HepG2 (cell line): ENCODE data around the gene DDX24. TPM values are rescaled to one million over a fixed set of nuclear protein-coding genes. Genes with fewer than 3 reads are reported as not detected.
A peak's percentile ranks its signal among the peaks of the same experiment; 100 is the strongest.

ENCODE experiments used
- ATAC-seq: fragments of 200-7000 bp; cut with Tn5 transposase; 3 replicates; pipeline ENCODE4 v1.9.1; 2020; ENCODE audit warnings: mild to moderate bottlenecking, moderate library complexity
- BruUV-seq: library from RNA; stranded (reverse); fragments of 400-500 nt; replicated peaks from 2 replicates; lab custom pipeline; 2021; lab: Mats Ljungman, UMichigan
- CTCF ChIA-PET: fragments of 300-600 bp; formaldehyde crosslinking; extraction: SDS; loops from one replicate; lab custom pipeline; 2021; ENCODE audit warnings: low total read pairs, inconsistent platforms, low intra/inter-chr PET ratio; lab: Yijun Ruan, JAX
- POLR2A ChIA-PET: fragments of 350-600 bp; sonication (Branson Sonifier 250); formaldehyde crosslinking; loops from one replicate; lab custom pipeline; 2020; ENCODE audit warnings: antibody characterized with exemption, inconsistent platforms; lab: Yijun Ruan, JAX
- DNase-seq: peaks from one replicate; pipeline ENCODE4 v3.0.0-alpha.2; 2015; ENCODE audit warnings: low spot score
- FAIRE-seq: peaks from 3 replicates; lab custom pipeline; 2011; peaks lifted over from hg19 to GRCh38; lab: Jason Lieb, UNC
- H2AFZ ChIP-seq: one replicate; pipeline ENCODE4 v1.6.1; 2011; ENCODE audit warnings: low read length, inconsistent platforms
- H3K27ac ChIP-seq: fragments of 300-600 bp; 3 replicates; pipeline ENCODE4 v1.8.0; 2011; ENCODE audit warnings: mixed run types, mild to moderate bottlenecking, mixed read lengths, low read length, inconsistent platforms; ENCODE audit not compliant: insufficient read depth; ENCODE audit errors: extremely low read length
- H3K27me3 ChIP-seq, 2 experiments: fragments of 200-600 bp in 1 of 2; 2 replicates in 1 of 2; 3 replicates in 1 of 2; pipeline versions ENCODE4 v1.6.0 to v1.8.0; 2011; ENCODE audit warnings: low read length in 2 of 2, mild to moderate bottlenecking in 2 of 2, moderate library complexity in 2 of 2, inconsistent platforms in 1 of 2; ENCODE audit not compliant: insufficient read depth in 2 of 2, control insufficient read depth in 1 of 2
- H3K36me3 ChIP-seq, 2 experiments: fragments of 200-600 bp in 1 of 2; replicated peaks in 1 of 2; 2 replicates in 1 of 2; 3 replicates in 1 of 2; pipeline versions ENCODE4 v1.5.1 to v1.8.0; 2011; ENCODE audit warnings: low read length in 2 of 2, inconsistent platforms in 1 of 2; ENCODE audit not compliant: insufficient read depth in 2 of 2, control insufficient read depth in 1 of 2
- H3K4me1 ChIP-seq: 2 replicates; pipeline ENCODE4 v1.5.1; 2012; ENCODE audit warnings: low read length, inconsistent platforms; ENCODE audit not compliant: insufficient read depth
- H3K4me2 ChIP-seq: 2 replicates; pipeline ENCODE4 v1.6.0; 2011; ENCODE audit warnings: low read depth, low read length, inconsistent platforms
- H3K4me3 ChIP-seq, 3 experiments: fragments of 200-600 bp in 1 of 3; sonication (generic), shearing (Covaris generic) in 1 of 3; replicated peaks in 1 of 3; 2 replicates each; pipeline ENCODE4 v1.5.1; 2011 to 2016; ENCODE audit warnings: low read length in 3 of 3, inconsistent platforms in 2 of 3, low read depth in 2 of 3, mild to moderate bottlenecking in 2 of 3, control low read depth in 1 of 3, mixed read lengths in 1 of 3; ENCODE audit not compliant: insufficient read depth in 1 of 3
- H3K79me2 ChIP-seq: one replicate; pipeline ENCODE4 v1.6.1; 2011; ENCODE audit warnings: low read length, inconsistent platforms; ENCODE audit not compliant: insufficient read depth
- H3K9ac ChIP-seq: 2 replicates; pipeline ENCODE4 v1.6.0; 2011; ENCODE audit warnings: mild to moderate bottlenecking, low read depth, low read length, inconsistent platforms; ENCODE audit not compliant: insufficient read depth
- H3K9me3 ChIP-seq: 2 replicates; pipeline ENCODE4 v1.5.1; 2012; ENCODE audit warnings: mild to moderate bottlenecking, low read length
- H4K20me1 ChIP-seq: 2 replicates; pipeline ENCODE4 v1.6.0; 2011; ENCODE audit warnings: inconsistent platforms, mild to moderate bottlenecking, low read length, moderate library complexity; ENCODE audit not compliant: insufficient read depth
- ARID3A ChIP-seq: IDR thresholded peaks from 2 replicates; pipeline ENCODE4 v1.6.1; 2012; ENCODE audit warnings: low read depth, low read length, improper control_type of control experiment
- CAMTA2 ChIP-seq: sonication (generic); formaldehyde crosslinking; IDR thresholded peaks from 2 replicates; pipeline ENCODE4 v1.4.0; 2020; ENCODE audit warnings: mild to moderate bottlenecking, missing genetic modification reagents, borderline replicate concordance
- CBX2 ChIP-seq, 2 experiments: fragments of 200-600 bp in 1 of 2; sonication (generic); formaldehyde crosslinking in 1 of 2; IDR thresholded peaks; 2 replicates each; pipeline versions ENCODE4 v1.7.0 to v1.8.1; 2018 to 2022; ENCODE audit warnings: low read depth in 2 of 2, low read length in 1 of 2, mild to moderate bottlenecking in 1 of 2, missing genetic modification reagents in 1 of 2
- ELF1 ChIP-seq: sonication (generic); formaldehyde crosslinking; IDR thresholded peaks from 2 replicates; pipeline ENCODE4 v1.4.0; 2020; ENCODE audit warnings: missing genetic modification reagents
- NR3C1 ChIP-seq: sonication (generic); formaldehyde crosslinking; IDR thresholded peaks from 2 replicates; pipeline ENCODE4 v1.4.0; 2020; ENCODE audit warnings: missing genetic modification reagents
- NRL ChIP-seq: sonication (generic); formaldehyde crosslinking; IDR thresholded peaks from 2 replicates; pipeline ENCODE4 v1.5.0; 2020; ENCODE audit warnings: missing genetic modification reagents, mild to moderate bottlenecking, moderate library complexity, borderline replicate concordance
- SPEN ChIP-seq: sonication (generic); formaldehyde crosslinking; IDR thresholded peaks from 2 replicates; pipeline ENCODE4 v1.5.1; 2020; ENCODE audit warnings: low read depth, mild to moderate bottlenecking, missing genetic modification reagents
- TAF15 ChIP-seq: fragments of 200-400 bp; formaldehyde crosslinking; IDR thresholded peaks from one replicate; pipeline ENCODE4 v1.6.1; 2018; ENCODE audit warnings: mild to moderate bottlenecking, low read depth, low read length; ENCODE audit not compliant: poor library complexity, severe bottlenecking
- TCF12 ChIP-seq, 2 experiments: fragments of 450-650 bp in 1 of 2; sonication (generic) in 1 of 2; formaldehyde crosslinking in 1 of 2; IDR thresholded peaks; 2 replicates each; pipeline versions ENCODE4 v1.6.1 to v1.8.0; 2017 to 2022; ENCODE audit warnings: antibody characterized with exemption in 1 of 2, mild to moderate bottlenecking in 1 of 2, missing genetic modification reagents in 1 of 2, moderate library complexity in 1 of 2
- TCF7 ChIP-seq: sonication (generic); IDR thresholded peaks from 2 replicates; pipeline ENCODE4 v1.6.1; 2016; ENCODE audit warnings: antibody characterized with exemption, low read depth
- ZBTB33 ChIP-seq: sonication (generic); formaldehyde crosslinking; IDR thresholded peaks from 2 replicates; pipeline ENCODE4 v1.4.0; 2020; ENCODE audit warnings: missing genetic modification reagents
- ZFP36L2 ChIP-seq: sonication (generic); formaldehyde crosslinking; IDR thresholded peaks from 2 replicates; pipeline ENCODE4 v1.4.0; 2020; ENCODE audit warnings: missing genetic modification reagents
- ZNF598 ChIP-seq: sonication (generic); formaldehyde crosslinking; IDR thresholded peaks from 2 replicates; pipeline ENCODE4 v1.5.1; 2020; ENCODE audit warnings: mild to moderate bottlenecking, missing genetic modification reagents, borderline replicate concordance
- ZNF691 ChIP-seq: sonication (generic); formaldehyde crosslinking; IDR thresholded peaks from 2 replicates; pipeline ENCODE4 v1.4.0; 2020; ENCODE audit warnings: missing genetic modification reagents, low read depth, mild to moderate bottlenecking, borderline replicate concordance
- ZNF740 ChIP-seq: sonication (generic); formaldehyde crosslinking; IDR thresholded peaks from 2 replicates; pipeline ENCODE4 v1.4.0; 2020; ENCODE audit warnings: missing genetic modification reagents
- WGBS: methylation state at CpG from one replicate; pipeline ENCODE4 v1.1.6; 2017; ENCODE audit warnings: low lambda C conversion rate; 5-methylcytosine and 5-hydroxymethylcytosine counted together
- in situ Hi-C: cut with HindIII; loops from 2 replicates; pipeline ENCODE4 v1.10.0; 2017; ENCODE audit warnings: low pct_unique_long_range_greater_than_20kb; ENCODE audit not compliant: extremely low pct_ligation_motif_present
- intact Hi-C: fragments of 100-400 bp; cut with micrococcal nuclease; formaldehyde crosslinking; loops from one replicate; pipeline ENCODE4 v1.10.0; 2022; ENCODE audit not compliant: unreplicated experiment
- polyA plus RNA-seq, 8 experiments: library from polyadenylated mRNA; depleted of rRNA in 3 of 8; stranded (reverse) in 7 of 8; unstranded in 1 of 8; fragments of >200 nt; fragmentation: Illumina TruSeq in 4 of 8; extraction: Trizol in 4 of 8; gene quantifications; 2 replicates each; pipeline versions ENCODE4 v1.2.1 to v1.2.3, GENCODE V29; 2011 to 2016; ENCODE audit warnings: low read depth in 4 of 8, missing spikeins in 1 of 8, mixed read lengths in 1 of 8; ENCODE audit not compliant: insufficient read depth in 1 of 8
- total RNA-seq, 5 experiments: library from RNA; depleted of rRNA; stranded (reverse); fragments of >200 nt; fragmentation: Illumina TruSeq; extraction: Trizol; gene quantifications; 2 replicates each; pipeline ENCODE4 v1.2.3, GENCODE V29; 2016; ENCODE audit warnings: low read depth in 1 of 5

The DDX24 gene
- total and polyA plus RNA-seq, 2 of the 13 experiments (the other 11 are each of a cell fraction or from before 2014, with no cell fraction given), result 67.3 to 149 TPM

- no peak for TF ChIP-seq CBX2 (IDR thresholded peaks at IDR 0.05; ENCODE audit: low read depth, low read length)
- TF ChIP-seq CBX2 (CRISPR knock-in tag; IDR thresholded peaks at IDR 0.05; ENCODE audit: low read depth), result no peak
- peak; percentile 68 for TF ChIP-seq ZBTB33 (CRISPR knock-in tag)
- no peak for TF ChIP-seq SPEN
- TF ChIP-seq ARID3A, result no peak
- TF ChIP-seq ZNF691 (CRISPR knock-in tag), result 0 out of 2 replicates have a peak, but pooled peaks have one; percentile 30
These were observed 44.5 kb downstream of the DDX24 start (continued) for GRCh38 chr14:94036313-94037167.

GRCh38 chr14:94034886-94035285 is 46.1 kb downstream of the DDX24 start:
- Histone ChIP-seq H3K4me1 (peaks cover 27% of the 10 kb centered on the region), H2AFZ (no peak overlapping the region), H3K36me3 (peaks cover 0 to 3% of the 10 kb centered on the region in 2 experiments; a peak in 1 of 5 replicates), H3K27me3 (no peaks in the 10 kb centered on the region), H3K9ac (no peak overlapping the region), H3K4me2 (no peak overlapping the region), H3K27ac (no peak overlapping the region), H3K4me3 (no peak overlapping the region), H4K20me1 (no peaks in the 10 kb centered on the region), H3K9me3 (no peaks in the 10 kb centered on the region), H3K79me2 (no peaks in the 10 kb centered on the region)
- in situ Hi-C loops, result loop anchor here (5.0 kb wide), 1 partner anchor 102 kb away; no protein-coding TSS in a partner anchor
- no peak for FAIRE-seq
- ATAC-seq, result no peak
- no TSS peak for BruUV-seq
- POLR2A ChIA-PET, result no interaction called here
- intact Hi-C loops, result loop anchor here (5.0 kb wide), 1 partner anchor 47 kb away; the partner anchor contains the start of genes DDX24 and IFI27L1
- 93% methylated on average over 3 of the region's 3 CpGs for WGBS
- DNase-seq, result no peak
- CTCF ChIA-PET, result no interaction called here
- TF ChIP-seq NR3C1 (CRISPR knock-in tag) (no peak), ZFP36L2 (CRISPR knock-in tag) (no peak), TAF15 (no peak), TCF7 (no peak), ZNF740 (CRISPR knock-in tag) (no peak), NRL (CRISPR knock-in tag) (no peak), TCF12 (IDR thresholded peaks at IDR 0.05) (no peak), TCF12 (CRISPR knock-in tag; IDR thresholded peaks at IDR 0.05) (no peak), CAMTA2 (CRISPR knock-in tag) (no peak), ZNF598 (CRISPR knock-in tag) (no peak), ELF1 (no peak)
